Measurements from ENCODE around the gene THADA.

THADA gene

DNA sequence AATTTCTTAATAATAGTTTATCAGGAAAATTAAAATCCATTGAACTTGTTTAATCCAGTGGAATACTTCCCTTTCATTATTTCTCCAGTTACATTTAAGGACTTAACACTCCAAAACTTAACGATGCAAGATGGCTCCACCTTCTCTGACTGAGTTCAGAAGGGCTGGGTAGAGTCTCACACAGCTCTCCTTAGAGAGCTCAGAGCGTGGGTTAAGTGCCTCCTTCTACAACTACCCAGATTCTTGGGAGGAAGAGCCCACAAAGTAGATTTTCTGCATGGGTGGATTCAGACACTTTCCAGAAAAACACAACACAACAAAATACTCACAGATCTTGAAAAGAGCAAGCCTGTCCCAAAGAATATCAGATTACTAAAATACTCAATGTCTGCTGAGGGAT lies 130.6 kb downstream of the THADA start:
- H3K9ac ChIP-seq (ENCODE audit: low read length) = no peak overlapping the region
- TF ChIP-seq EZH2 (IDR thresholded peaks at IDR 0.05; ENCODE audit: borderline replicate concordance, low read length) = no peak
- TF ChIP-seq, protein P1, sequence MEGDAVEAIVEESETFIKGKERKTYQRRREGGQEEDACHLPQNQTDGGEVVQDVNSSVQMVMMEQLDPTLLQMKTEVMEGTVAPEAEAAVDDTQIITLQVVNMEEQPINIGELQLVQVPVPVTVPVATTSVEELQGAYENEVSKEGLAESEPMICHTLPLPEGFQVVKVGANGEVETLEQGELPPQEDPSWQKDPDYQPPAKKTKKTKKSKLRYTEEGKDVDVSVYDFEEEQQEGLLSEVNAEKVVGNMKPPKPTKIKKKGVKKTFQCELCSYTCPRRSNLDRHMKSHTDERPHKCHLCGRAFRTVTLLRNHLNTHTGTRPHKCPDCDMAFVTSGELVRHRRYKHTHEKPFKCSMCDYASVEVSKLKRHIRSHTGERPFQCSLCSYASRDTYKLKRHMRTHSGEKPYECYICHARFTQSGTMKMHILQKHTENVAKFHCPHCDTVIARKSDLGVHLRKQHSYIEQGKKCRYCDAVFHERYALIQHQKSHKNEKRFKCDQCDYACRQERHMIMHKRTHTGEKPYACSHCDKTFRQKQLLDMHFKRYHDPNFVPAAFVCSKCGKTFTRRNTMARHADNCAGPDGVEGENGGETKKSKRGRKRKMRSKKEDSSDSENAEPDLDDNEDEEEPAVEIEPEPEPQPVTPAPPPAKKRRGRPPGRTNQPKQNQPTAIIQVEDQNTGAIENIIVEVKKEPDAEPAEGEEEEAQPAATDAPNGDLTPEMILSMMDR (IDR thresholded peaks at IDR 0.05; ENCODE audit: low read length) = no peak
- no peaks in the 10 kb centered on the region for H3K9me2 ChIP-seq (ENCODE audit: low read depth, low read length)
- H3K36me3 ChIP-seq (ENCODE audit: insufficient read depth, low read length) = no peaks in the 10 kb centered on the region
- H3K27me3 ChIP-seq (ENCODE audit: insufficient read depth, low read length) = no peaks in the 10 kb centered on the region
- H3K27ac ChIP-seq (ENCODE audit: low read depth, low read length, poor library complexity, severe bottlenecking) = no peak overlapping the region
- H3F3A ChIP-seq (ENCODE audit: insufficient read depth, low read length) = no peaks in the 10 kb centered on the region
- no peak overlapping the region for H2AFZ ChIP-seq (ENCODE audit: low read length)
- no peaks in the 10 kb centered on the region for H4K20me1 ChIP-seq (ENCODE audit: insufficient read depth, low read length)
- no peaks in the 10 kb centered on the region for H3K79me2 ChIP-seq (ENCODE audit: insufficient read depth, low read length)
- peaks cover 24% of the 10 kb centered on the region for H3K4me1 ChIP-seq (ENCODE audit: insufficient read depth, low read length, severe bottlenecking)
- no peak overlapping the region for H3K4me3 ChIP-seq (ENCODE audit: low read depth, low read length, poor library complexity, severe bottlenecking)
- H3K9me3 ChIP-seq (ENCODE audit: low read length) = no peaks in the 10 kb centered on the region
- no peak overlapping the region for H3K4me2 ChIP-seq (ENCODE audit: low read length)

DNA sequence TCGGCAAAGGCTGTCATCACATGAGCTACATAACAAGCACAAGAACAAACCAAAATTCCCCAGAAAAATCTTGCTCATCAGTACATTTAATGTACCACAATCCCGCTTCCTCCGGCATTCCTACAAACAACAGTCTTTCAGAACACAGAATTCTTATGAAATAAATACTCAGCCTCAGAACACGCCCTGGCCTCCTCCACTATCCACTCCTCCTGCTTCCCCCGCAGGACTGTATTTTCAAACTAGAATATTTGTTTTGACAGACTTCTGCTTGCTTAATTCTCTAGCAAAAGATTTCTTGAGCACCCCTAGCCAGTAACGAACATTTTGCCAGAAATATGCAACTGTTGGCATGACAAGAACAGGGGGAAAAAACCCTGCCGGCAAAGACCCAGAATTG lies 131.2 kb downstream of the THADA start:
- Histone ChIP-seq H3K9me2 (ENCODE audit: low read depth, low read length) (no peaks in the 10 kb centered on the region), H3K27ac (ENCODE audit: low read depth, low read length, poor library complexity, severe bottlenecking) (no peak overlapping the region), H3K36me3 (ENCODE audit: insufficient read depth, low read length) (no peaks in the 10 kb centered on the region), H3K4me1 (ENCODE audit: insufficient read depth, low read length, severe bottlenecking) (peaks cover 24% of the 10 kb centered on the region), H3K79me2 (ENCODE audit: insufficient read depth, low read length) (no peaks in the 10 kb centered on the region), H4K20me1 (ENCODE audit: insufficient read depth, low read length) (no peaks in the 10 kb centered on the region), H2AFZ (ENCODE audit: low read length) (no peak overlapping the region), H3K9ac (ENCODE audit: low read length) (no peak overlapping the region), H3K4me2 (ENCODE audit: low read length) (no peak overlapping the region), H3K4me3 (ENCODE audit: low read depth, low read length, poor library complexity, severe bottlenecking) (no peak overlapping the region), H3K27me3 (ENCODE audit: insufficient read depth, low read length) (no peaks in the 10 kb centered on the region), H3K9me3 (ENCODE audit: low read length) (no peaks in the 10 kb centered on the region), H3F3A (ENCODE audit: insufficient read depth, low read length) (no peaks in the 10 kb centered on the region)
- TF ChIP-seq, protein P1 (IDR thresholded peaks at IDR 0.05; ENCODE audit: low read length) = no peak
- no peak for TF ChIP-seq EZH2 (IDR thresholded peaks at IDR 0.05; ENCODE audit: borderline replicate concordance, low read length)

DNA sequence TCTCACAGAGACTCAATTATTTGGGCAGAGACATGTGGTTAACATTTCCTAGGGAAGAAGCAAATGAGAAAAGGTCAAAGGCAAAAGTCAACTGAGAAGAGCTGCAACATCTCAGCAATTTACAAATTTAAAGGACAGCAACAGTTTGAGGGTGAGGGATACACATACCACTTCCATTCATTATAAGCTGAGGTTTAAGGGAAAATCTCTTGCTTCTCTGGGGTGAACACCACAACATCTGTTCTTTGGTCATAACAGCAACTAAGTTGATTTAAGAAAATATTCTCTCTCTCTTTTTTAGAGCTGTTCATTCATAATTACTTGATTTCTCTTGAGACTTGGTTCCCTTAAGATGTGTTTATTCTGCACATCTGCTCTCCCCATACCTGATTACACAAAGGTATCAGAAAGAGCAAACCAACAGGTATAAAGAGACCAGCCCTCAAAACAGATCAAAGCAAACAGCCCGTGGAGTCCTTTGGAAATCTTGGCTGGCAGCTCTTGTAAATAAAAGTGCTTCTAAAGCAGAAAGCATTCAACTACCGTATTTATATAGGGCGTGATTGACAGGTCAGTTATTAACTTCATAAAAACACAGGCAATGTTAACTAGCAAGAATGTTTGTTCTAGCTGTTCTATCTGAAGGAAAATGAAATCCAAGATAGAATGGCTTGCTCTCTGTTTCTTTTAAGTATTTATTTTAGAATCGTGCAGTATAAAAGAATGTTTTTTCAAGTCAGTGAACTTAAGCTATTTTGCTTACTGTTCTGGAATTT lies 132.8 kb downstream of the THADA start:
- no peaks in the 10 kb centered on the region for H3F3A ChIP-seq (ENCODE audit: insufficient read depth, low read length)
- no peak for TF ChIP-seq EZH2 (IDR thresholded peaks at IDR 0.05; ENCODE audit: borderline replicate concordance, low read length)
- TF ChIP-seq, protein P1 (IDR thresholded peaks at IDR 0.05; ENCODE audit: low read length) = no peak
- H3K27me3 ChIP-seq (ENCODE audit: insufficient read depth, low read length) = no peaks in the 10 kb centered on the region
- H3K36me3 ChIP-seq (ENCODE audit: insufficient read depth, low read length) = no peaks in the 10 kb centered on the region
- no peaks in the 10 kb centered on the region for H4K20me1 ChIP-seq (ENCODE audit: insufficient read depth, low read length)
- no peaks in the 10 kb centered on the region for H3K79me2 ChIP-seq (ENCODE audit: insufficient read depth, low read length)
- H3K9me3 ChIP-seq (ENCODE audit: low read length) = no peaks in the 10 kb centered on the region
- H3K27ac ChIP-seq (ENCODE audit: low read depth, low read length, poor library complexity, severe bottlenecking) = no peak overlapping the region
- no peak overlapping the region for H3K4me3 ChIP-seq (ENCODE audit: low read depth, low read length, poor library complexity, severe bottlenecking)
- no peak overlapping the region for H3K4me2 ChIP-seq (ENCODE audit: low read length)
- peaks cover 24% of the 10 kb centered on the region for H3K4me1 ChIP-seq (ENCODE audit: insufficient read depth, low read length, severe bottlenecking)
- H2AFZ ChIP-seq (ENCODE audit: low read length) = no peak overlapping the region
- no peak overlapping the region for H3K9ac ChIP-seq (ENCODE audit: low read length)
- no peaks in the 10 kb centered on the region for H3K9me2 ChIP-seq (ENCODE audit: low read depth, low read length)
